Testis (tissue), 3 donors: ENCODE data around the gene GAL3ST3. TPM values are rescaled to one million over a fixed set of nuclear protein-coding genes. Genes with fewer than 3 reads are reported as not detected.

ENCODE experiments used
- DNase-seq: peaks from one replicate; pipeline ENCODE4 v3.0.0-alpha.2; 2019
- H3K27ac ChIP-seq, 2 donors: fragments of 200-600 bp; sonication (generic); one replicate each; pipeline ENCODE4 v1.5.1; 2019
- H3K27me3 ChIP-seq: fragments of 200-600 bp; sonication (generic); one replicate; pipeline ENCODE4 v1.5.1; 2019
- H3K36me3 ChIP-seq: fragments of 200-600 bp; sonication (generic); one replicate; pipeline ENCODE4 v1.5.1; 2017; ENCODE audit warnings: low read depth; ENCODE audit errors: missing control alignments
- H3K4me1 ChIP-seq: fragments of 200-600 bp; sonication (generic); one replicate; pipeline ENCODE4 v1.5.1; 2019
- H3K4me3 ChIP-seq, 2 donors: fragments of 200-600 bp; sonication (generic); one replicate each; pipeline ENCODE4 v1.5.1; 2017 to 2019
- H3K9me3 ChIP-seq: fragments of 200-600 bp; sonication (generic); one replicate; pipeline ENCODE4 v1.5.1; 2017
- POLR2A ChIP-seq: fragments of 450-650 bp; IDR thresholded peaks from one replicate; pipeline ENCODE4 v1.6.1; 2017; ENCODE audit warnings: antibody characterized with exemption, mild to moderate bottlenecking, moderate library complexity
- WGBS, 2 donors: methylation state at CpG; one replicate each; pipeline ENCODE4 v1.1.5; 2018; 5-methylcytosine and 5-hydroxymethylcytosine counted together
- intact Hi-C: fragments of 100-400 bp; cut with DNase I; formaldehyde crosslinking; loops from one replicate; pipeline ENCODE4 v1.15.1; 2023; ENCODE audit warnings: low total_unique reads
- polyA plus RNA-seq: library from polyadenylated mRNA; stranded (reverse); fragments of 350-450 nt; fragmentation: Illumina TruSeq; extraction: RNeasy Lipid Tissue Mini Kit (QIAGEN cat#74804); gene quantifications from one replicate; pipeline ENCODE4 v1.2.3, GENCODE V29; 2014; ENCODE audit warnings: low read depth, low replicate concordance; ENCODE audit not compliant: insufficient read depth
- total RNA-seq, 2 donors: library from RNA; depleted of rRNA; stranded (reverse); fragments of >200 nt; gene quantifications; one replicate each; pipeline ENCODE4 v1.2.3, GENCODE V29; 2016
- TF ChIP-seq, protein P1 (sequence below), 3 experiments: fragments of 450-650 bp in 2 of 3; fragments of 200-600 bp in 1 of 3; sonication (generic) in 1 of 3; IDR thresholded peaks; one replicate each; pipeline ENCODE4 v1.5.1; 2016 to 2019; ENCODE audit warnings: antibody characterized with exemption in 3 of 3, mild to moderate bottlenecking in 2 of 3, moderate library complexity in 1 of 3

The GAL3ST3 gene
- total and polyA plus RNA-seq, 3 donors from 2014 or later: 0.84 to 4.0 (median 2.0) TPM

DNA sequence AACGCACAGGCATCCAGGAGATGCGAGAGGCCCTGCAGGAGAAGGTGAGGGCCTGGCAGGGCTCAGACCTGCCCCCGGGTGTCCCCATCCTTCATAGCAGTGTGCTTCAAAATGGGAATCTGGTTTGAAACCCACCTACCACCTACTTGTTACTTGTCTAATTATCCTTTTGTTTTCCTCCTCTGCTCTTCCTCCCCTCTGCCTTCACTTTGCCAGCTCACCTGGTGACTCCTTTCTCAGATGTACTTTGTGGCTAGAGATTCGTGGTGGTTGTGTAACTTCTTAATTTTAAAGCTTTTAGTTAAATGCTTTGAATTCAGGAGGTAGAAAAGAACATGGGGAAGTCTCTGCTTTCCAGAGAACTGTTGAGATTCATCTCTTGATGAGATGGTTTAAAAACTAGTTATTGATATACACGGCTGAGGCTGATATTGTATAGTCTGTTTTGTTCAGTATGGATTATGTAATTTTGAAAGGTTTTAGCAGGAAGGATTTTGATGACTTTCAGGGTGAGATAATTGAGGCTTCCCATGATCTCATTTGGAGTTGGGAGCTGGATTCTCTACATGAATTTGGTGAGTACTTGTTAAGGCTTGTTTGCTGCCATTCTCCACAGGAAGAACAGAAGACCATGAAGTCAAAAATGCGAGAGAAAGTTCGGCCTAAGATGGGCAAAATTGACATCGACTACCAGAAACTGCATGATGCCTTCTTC lies 11.2 kb upstream of the GAL3ST3 start:
- H3K27me3 ChIP-seq: no peaks in the 10 kb centered on the region
- no peak for DNase-seq
- H3K36me3 ChIP-seq: no peaks in the 10 kb centered on the region
- intact Hi-C loops: no loop called here
- no peak overlapping the region for H3K27ac ChIP-seq
- TF ChIP-seq POLR2A: no peak
- TF ChIP-seq, protein P1, sequence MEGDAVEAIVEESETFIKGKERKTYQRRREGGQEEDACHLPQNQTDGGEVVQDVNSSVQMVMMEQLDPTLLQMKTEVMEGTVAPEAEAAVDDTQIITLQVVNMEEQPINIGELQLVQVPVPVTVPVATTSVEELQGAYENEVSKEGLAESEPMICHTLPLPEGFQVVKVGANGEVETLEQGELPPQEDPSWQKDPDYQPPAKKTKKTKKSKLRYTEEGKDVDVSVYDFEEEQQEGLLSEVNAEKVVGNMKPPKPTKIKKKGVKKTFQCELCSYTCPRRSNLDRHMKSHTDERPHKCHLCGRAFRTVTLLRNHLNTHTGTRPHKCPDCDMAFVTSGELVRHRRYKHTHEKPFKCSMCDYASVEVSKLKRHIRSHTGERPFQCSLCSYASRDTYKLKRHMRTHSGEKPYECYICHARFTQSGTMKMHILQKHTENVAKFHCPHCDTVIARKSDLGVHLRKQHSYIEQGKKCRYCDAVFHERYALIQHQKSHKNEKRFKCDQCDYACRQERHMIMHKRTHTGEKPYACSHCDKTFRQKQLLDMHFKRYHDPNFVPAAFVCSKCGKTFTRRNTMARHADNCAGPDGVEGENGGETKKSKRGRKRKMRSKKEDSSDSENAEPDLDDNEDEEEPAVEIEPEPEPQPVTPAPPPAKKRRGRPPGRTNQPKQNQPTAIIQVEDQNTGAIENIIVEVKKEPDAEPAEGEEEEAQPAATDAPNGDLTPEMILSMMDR (IDR thresholded peaks at IDR 0.05): no peak
- 76 to 78% methylated on average over 8 of the region's 8 CpGs for WGBS, 2 donors
- peaks cover 3% of the 10 kb centered on the region for H3K4me1 ChIP-seq
- H3K4me3 ChIP-seq: no peak overlapping the region
- H3K9me3 ChIP-seq: no peaks in the 10 kb centered on the region

DNA sequence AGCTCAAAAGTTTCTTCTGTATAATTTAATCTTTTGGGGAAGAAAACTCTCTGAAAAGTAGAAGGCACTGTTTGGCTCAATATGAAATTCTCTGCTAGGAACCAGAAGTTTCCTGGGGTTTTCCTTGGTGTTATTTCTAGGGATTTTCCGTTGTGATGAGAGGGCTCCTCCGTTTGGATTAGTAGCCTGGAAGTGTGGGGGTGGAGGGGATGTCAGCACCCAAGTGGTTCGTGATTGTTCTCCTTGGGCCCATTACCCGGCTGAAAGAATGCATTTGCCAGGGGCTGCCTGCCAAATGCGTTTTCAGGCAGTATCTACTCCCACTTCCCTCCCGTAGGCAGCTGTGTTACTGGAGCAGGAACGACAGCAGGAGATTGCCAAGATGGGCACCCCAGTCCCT lies 7.5 kb upstream of the GAL3ST3 start:
- Histone ChIP-seq H3K27me3 (no peaks in the 10 kb centered on the region), H3K4me1 (peaks cover 21% of the 10 kb centered on the region), H3K4me3 (no peak overlapping the region), H3K9me3 (no peaks in the 10 kb centered on the region), H3K36me3 (no peaks in the 10 kb centered on the region), H3K27ac (no peak overlapping the region)
- intact Hi-C loops: no loop called here
- WGBS, 2 donors: 54 to 60% methylated on average over 6 to 7 of the region's 7 CpGs
- TF ChIP-seq, protein P1 (IDR thresholded peaks at IDR 0.05): no peak
- no peak for TF ChIP-seq POLR2A
- peak; percentile 39 for DNase-seq

DNA sequence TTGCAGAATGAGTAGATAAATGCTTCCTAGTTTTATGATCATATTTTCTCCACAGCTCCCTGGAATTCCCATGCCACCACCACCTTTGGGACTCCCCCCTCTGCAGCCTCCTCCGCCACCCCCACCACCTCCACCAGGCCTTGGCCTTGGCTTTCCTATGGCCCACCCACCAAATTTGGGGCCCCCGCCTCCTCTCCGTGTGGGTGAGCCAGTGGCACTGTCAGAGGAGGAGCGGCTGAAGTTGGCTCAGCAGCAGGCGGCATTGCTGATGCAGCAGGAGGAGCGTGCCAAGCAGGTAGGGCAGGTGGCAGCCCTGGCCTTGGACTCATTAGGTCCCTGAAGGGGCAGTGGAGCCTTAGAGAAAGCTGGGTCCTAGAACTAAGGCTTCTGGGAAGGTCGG lies 6.1 kb upstream of the GAL3ST3 start:
- no peaks in the 10 kb centered on the region for H3K36me3 ChIP-seq
- peaks cover 31% of the 10 kb centered on the region for H3K4me1 ChIP-seq
- 85 to 88% methylated on average over 7 of the region's 7 CpGs for WGBS, 2 donors
- no peak overlapping the region for H3K27ac ChIP-seq
- no peak for DNase-seq
- no peaks in the 10 kb centered on the region for H3K27me3 ChIP-seq
- intact Hi-C loops: no loop called here
- H3K9me3 ChIP-seq: no peaks in the 10 kb centered on the region
- TF ChIP-seq, protein P1 (IDR thresholded peaks at IDR 0.05): no peak
- no peak for TF ChIP-seq POLR2A
- H3K4me3 ChIP-seq: no peak overlapping the region

DNA sequence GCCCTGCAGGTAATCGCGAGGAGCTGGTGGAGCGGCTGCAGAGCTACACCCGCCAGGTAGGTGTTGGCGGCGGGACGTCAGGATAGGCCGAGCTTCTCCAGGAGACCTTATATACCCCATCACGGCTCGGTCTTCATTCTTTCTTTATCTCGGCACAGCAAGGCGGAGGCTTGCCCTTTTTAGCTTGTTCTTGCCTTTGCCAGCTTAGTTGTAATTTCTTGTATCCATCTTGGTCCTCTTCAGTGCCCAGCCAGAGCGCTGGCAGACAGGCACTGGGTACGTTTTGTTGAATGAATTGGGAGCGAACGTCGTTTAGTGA lies 3.7 kb upstream of the GAL3ST3 start:
- WGBS, 2 donors: 0 to 1% methylated on average over 17 of the region's 17 CpGs
- peak overlapping the region; percentile 79 to 96 for H3K4me3 ChIP-seq
- no peaks in the 10 kb centered on the region for H3K27me3 ChIP-seq
- DNase-seq: no peak
- H3K36me3 ChIP-seq: no peaks in the 10 kb centered on the region
- no peaks in the 10 kb centered on the region for H3K9me3 ChIP-seq
- H3K4me1 ChIP-seq: peaks cover 37% of the 10 kb centered on the region
- no peak for TF ChIP-seq POLR2A
- TF ChIP-seq, protein P1 (IDR thresholded peaks at IDR 0.05): no peak
- intact Hi-C loops: no loop called here
- H3K27ac ChIP-seq: peak overlapping the region; percentile 80 to 85
